GM13976 (cell line): Measurements from ENCODE around the gene CDHR1.

Experiments
- DNase-seq: peaks from one replicate; pipeline ENCODE4 v3.0.0; 2012; ENCODE audit warnings: low spot score
- CTCF ChIP-seq: IDR thresholded peaks from 2 replicates; pipeline ENCODE4 v1.5.1; 2012; ENCODE audit warnings: borderline replicate concordance, mild to moderate bottlenecking; ENCODE audit not compliant: insufficient read depth; ENCODE audit errors: extremely low read depth, missing control alignments, control extremely low read depth
- in situ Hi-C: fragments of 300-500 bp; cut with MboI; formaldehyde crosslinking; loops from one replicate; pipeline ENCODE4 v1.12.0; 2022; ENCODE audit warnings: low sequenced_read_pairs, mixed read lengths, inconsistent platforms; ENCODE audit not compliant: unreplicated experiment

The CDHR1 gene

DNA sequence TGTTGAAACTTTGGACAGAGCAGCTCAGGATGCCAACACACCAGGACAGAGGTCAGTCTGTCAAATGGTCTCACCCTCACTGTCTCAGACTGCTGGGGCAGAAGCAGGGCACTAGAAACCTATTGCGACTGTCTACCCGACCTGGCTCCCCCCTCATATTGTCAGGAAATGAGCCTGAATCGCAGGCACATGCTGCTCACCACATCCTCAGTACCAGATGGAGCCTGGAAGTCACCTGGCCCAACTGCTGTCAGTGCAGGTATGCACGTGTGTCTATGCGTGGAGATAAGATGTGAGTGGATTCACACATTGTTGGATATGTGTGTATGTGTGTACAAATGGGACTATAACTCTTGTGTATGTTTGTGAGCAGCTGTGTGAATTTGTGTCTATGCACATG lies 3.2 kb upstream of the CDHR1 start:
- no peak for TF ChIP-seq CTCF
- in situ Hi-C loops: no loop called here
- no peak for DNase-seq

- TF ChIP-seq CTCF: no peak
- no peak for DNase-seq
- in situ Hi-C loops: no loop called here
Observed at GRCh38 chr10:84193327-84193726, 1.0 kb upstream of the CDHR1 start.

DNA sequence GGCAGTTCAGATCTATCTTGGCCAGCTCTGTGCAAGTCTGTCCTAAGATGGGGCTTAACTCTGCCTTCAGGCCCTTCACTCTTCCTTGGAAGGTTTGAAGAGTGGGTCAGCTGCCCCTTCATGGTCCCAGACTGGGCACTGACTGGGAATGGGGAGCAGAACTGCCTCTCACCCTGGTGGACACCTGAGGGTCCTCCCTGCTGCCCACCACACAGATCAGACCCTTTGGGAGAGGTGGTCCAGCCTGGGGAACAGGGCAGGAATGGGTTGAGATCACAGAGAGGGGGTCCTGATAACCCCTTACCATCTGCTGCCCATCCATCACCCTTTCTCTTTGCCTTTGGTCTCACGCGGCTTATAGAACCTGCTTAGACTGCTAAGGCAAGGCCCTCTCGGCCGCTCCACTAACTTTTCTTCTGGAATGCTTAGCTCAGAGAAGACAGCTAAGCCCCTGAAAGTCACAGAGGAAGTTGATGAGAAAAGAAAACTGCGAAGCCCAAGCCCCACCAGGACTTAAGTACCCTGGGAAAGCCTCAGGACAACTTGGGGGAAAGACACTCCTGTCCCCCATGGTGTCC lies 402 bp upstream of the CDHR1 start:
- in situ Hi-C loops: no loop called here
- TF ChIP-seq CTCF: no peak
- DNase-seq: no peak

DNA sequence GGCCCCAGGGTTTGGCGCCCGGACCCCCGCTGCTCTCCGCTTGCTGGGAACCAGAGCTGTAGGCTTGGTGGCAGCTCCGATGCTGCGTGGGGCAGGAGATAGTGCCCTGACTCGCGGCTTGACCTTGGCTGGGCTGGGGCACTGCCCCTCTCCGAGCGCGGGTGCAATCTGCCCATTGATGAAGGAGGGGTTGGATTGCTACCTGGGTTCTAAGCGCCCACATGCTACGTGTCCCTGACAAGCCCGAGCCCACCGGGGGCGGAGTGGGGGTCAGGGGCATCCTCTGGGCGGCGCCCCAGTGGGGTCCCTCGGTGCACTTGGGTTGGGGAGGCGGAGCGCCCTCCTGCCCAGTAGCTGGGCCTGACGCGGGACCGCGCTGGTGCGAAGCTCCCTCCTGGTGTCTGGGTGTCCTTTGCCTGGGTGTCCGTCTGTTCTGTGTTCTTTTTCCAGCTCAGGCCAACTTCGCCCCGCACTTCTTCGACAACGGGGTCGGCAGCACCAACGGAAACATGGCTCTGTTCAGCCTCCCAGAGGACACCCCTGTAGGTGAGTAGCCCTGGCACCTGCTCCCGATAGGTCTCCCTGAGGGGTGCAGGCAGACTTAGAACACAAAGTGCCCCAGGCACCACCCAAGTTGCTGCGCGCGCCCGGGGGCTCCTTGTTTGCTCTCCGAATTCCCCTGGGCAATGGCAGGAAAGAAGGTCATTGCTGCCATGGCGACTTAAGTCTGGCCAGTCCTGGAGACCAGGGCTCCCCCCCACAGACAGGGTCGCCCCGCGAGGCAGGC lies 900 bp downstream of the CDHR1 start:
- in situ Hi-C loops: no loop called here
- DNase-seq: no peak
- no peak for TF ChIP-seq CTCF

DNA sequence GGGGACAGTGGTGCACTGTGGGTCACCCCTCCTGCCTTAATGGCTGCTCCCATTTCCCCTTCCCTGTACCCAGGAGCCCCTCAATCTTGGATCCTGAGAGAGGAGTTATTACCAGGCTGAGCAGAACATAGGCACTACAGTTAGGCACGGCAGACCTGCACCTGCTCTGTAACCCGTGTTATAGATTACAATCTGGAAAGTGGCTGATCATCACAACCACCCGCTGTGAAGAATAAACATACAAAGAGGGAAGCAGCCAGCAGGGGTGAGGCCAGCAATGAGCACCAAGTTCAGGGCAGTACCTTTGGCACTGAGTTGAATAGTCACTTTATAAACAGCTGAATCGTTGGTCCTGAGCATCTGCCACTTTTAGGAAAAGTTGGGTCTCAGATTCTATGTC lies 1.7 kb downstream of the CDHR1 start:
- TF ChIP-seq CTCF: no peak
- no peak for DNase-seq
- in situ Hi-C loops: no loop called here

DNA sequence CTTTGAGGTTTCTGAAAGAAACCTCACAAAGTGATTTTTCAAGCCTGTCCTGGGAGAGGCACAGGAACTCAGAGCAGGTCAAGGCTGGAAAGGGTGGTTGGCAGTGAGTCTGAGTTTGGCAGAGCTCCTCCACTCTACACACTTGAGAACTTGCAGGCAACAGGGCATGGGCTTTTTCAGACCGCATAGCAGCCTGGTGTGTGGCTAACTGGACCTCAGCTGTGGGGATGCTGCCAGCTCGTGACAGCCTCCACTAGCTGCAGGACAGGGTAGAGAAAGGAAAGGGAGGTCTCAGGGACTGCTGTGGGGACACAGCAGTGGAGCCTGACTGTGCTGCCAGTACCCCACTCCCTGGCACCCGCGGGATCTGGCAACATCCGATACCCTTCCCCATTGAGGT lies 2.6 kb downstream of the CDHR1 start:
- in situ Hi-C loops: no loop called here
- DNase-seq: no peak
- TF ChIP-seq CTCF: no peak
